Osteocyte (in vitro differentiated cells): ENCODE data around the gene SLC2A8. TPM values are rescaled to one million over a fixed set of nuclear protein-coding genes. Genes with fewer than 3 reads are reported as not detected.

Experiments
- DNase-seq: peaks from one replicate; pipeline ENCODE4 v3.0.0; 2021; ENCODE audit warnings: mixed read lengths; ENCODE audit not compliant: unreplicated experiment; ENCODE audit errors: extremely low spot score
- H3K27ac Mint-ChIP-seq: one replicate; pipeline ENCODE4 v1.8.0; 2021; ENCODE audit warnings: mild to moderate bottlenecking, mixed read lengths; ENCODE audit not compliant: unreplicated experiment
- H3K27me3 Mint-ChIP-seq: one replicate; pipeline ENCODE4 v1.8.0; 2021; ENCODE audit warnings: mixed read lengths; ENCODE audit not compliant: unreplicated experiment
- H3K36me3 Mint-ChIP-seq: one replicate; pipeline ENCODE4 v1.8.0; 2021; ENCODE audit warnings: mixed read lengths; ENCODE audit not compliant: unreplicated experiment
- H3K4me1 Mint-ChIP-seq: one replicate; pipeline ENCODE4 v1.8.0; 2021; ENCODE audit warnings: mixed read lengths; ENCODE audit not compliant: unreplicated experiment
- H3K4me3 Mint-ChIP-seq: one replicate; pipeline ENCODE4 v1.8.0; 2021; ENCODE audit warnings: mild to moderate bottlenecking, moderate library complexity, mixed read lengths; ENCODE audit not compliant: unreplicated experiment
- H3K9me3 Mint-ChIP-seq: one replicate; pipeline ENCODE4 v1.8.0; 2021; ENCODE audit warnings: mixed read lengths; ENCODE audit not compliant: unreplicated experiment
- CTCF ChIP-seq: fragments of 200-600 bp; sonication (generic); IDR thresholded peaks from 2 replicates; pipeline ENCODE4 v1.5.0; 2021; ENCODE audit warnings: antibody characterized with exemption, mild to moderate bottlenecking, moderate library complexity
- total RNA-seq: library from RNA; stranded (reverse); gene quantifications from 2 replicates; pipeline ENCODE4 v1.2.1, GENCODE V29; 2021

The SLC2A8 gene
- total RNA-seq, 1 donor from 2014 or later = 18.2 TPM

- Mint-ChIP-seq H3K4me1 (peaks cover 28% of the 10 kb centered on the region), H3K27ac (no peak overlapping the region), H3K27me3 (no peaks in the 10 kb centered on the region), H3K9me3 (no peaks in the 10 kb centered on the region), H3K36me3 (peaks cover 69% of the 10 kb centered on the region), H3K4me3 (no peak overlapping the region)
- DNase-seq = no peak
- no peak for TF ChIP-seq CTCF
These were observed 48.2 kb downstream of the SLC2A8 start for GRCh38 chr9:127444921-127445850.

GRCh38 chr9:127445851-127446712 lies 49.1 kb downstream of the SLC2A8 start:
- no peak for TF ChIP-seq CTCF
- peaks cover 60% of the 10 kb centered on the region for H3K36me3 Mint-ChIP-seq

GRCh38 chr9:127446713-127447415 lies 49.9 kb downstream of the SLC2A8 start:
- no peak for DNase-seq
- peak overlapping the region; percentile 47 for H3K27ac Mint-ChIP-seq
- H3K9me3 Mint-ChIP-seq = no peaks in the 10 kb centered on the region
- peaks cover 34% of the 10 kb centered on the region for H3K4me1 Mint-ChIP-seq
- no peak overlapping the region for H3K4me3 Mint-ChIP-seq
- no peak for TF ChIP-seq CTCF
- peaks cover 58% of the 10 kb centered on the region for H3K36me3 Mint-ChIP-seq
- no peaks in the 10 kb centered on the region for H3K27me3 Mint-ChIP-seq

More at GRCh38 chr9:127445851-127446712, 49.1 kb downstream of the SLC2A8 start:
- peak overlapping the region; percentile 34 for H3K27ac Mint-ChIP-seq
- H3K4me1 Mint-ChIP-seq = peaks cover 31% of the 10 kb centered on the region
- H3K27me3 Mint-ChIP-seq = no peaks in the 10 kb centered on the region
- H3K4me3 Mint-ChIP-seq = no peak overlapping the region
- no peaks in the 10 kb centered on the region for H3K9me3 Mint-ChIP-seq
- no peak for DNase-seq

GRCh38 chr9:127447416-127448111 lies 50.6 kb downstream of the SLC2A8 start:
- H3K4me1 Mint-ChIP-seq = peaks cover 40% of the 10 kb centered on the region
- TF ChIP-seq CTCF = no peak
- peaks cover 56% of the 10 kb centered on the region for H3K36me3 Mint-ChIP-seq
- H3K9me3 Mint-ChIP-seq = no peaks in the 10 kb centered on the region
- H3K27me3 Mint-ChIP-seq = no peaks in the 10 kb centered on the region
- H3K4me3 Mint-ChIP-seq = no peak overlapping the region
- peak overlapping the region; percentile 77 for H3K27ac Mint-ChIP-seq
- no peak for DNase-seq
